Breast epithelium (tissue), 3 donors: ENCODE results near the gene GLDN.

ENCODE experiments used
- CTCF ChIP-seq, 3 donors: fragments of 450-650 bp; IDR thresholded peaks; one replicate each; pipeline ENCODE4 v1.5.1; 2016 to 2017; ENCODE audit warnings: antibody characterized with exemption in 3 of 3, mild to moderate bottlenecking in 3 of 3, moderate library complexity in 3 of 3
- POLR2A ChIP-seq: fragments of 450-650 bp; IDR thresholded peaks from one replicate; pipeline ENCODE4 v1.6.1; 2016; ENCODE audit warnings: antibody characterized with exemption, mild to moderate bottlenecking, moderate library complexity
- POLR2AphosphoS5 ChIP-seq, 3 donors: sonication (generic); formaldehyde crosslinking; IDR thresholded peaks; one replicate each; pipeline ENCODE4 v1.6.1; 2017; ENCODE audit warnings: antibody characterized with exemption in 3 of 3

- TF ChIP-seq CTCF (IDR thresholded peaks at IDR 0.05) (no peak), POLR2A (no peak), POLR2AphosphoS5 (IDR thresholded peaks at IDR 0.05) (no peak)
Observed at GRCh38 chr15:51375966-51376640, 34.6 kb downstream of the GLDN start.
